ENCODE data around the gene FARP1. TPM values are rescaled to one million over a fixed set of nuclear protein-coding genes. Genes with fewer than 3 reads are reported as not detected.

FARP1 gene
- total and polyA plus RNA-seq, 2 of the 13 experiments (the other 11 are each of a cell fraction or from before 2014, with no cell fraction given), result 70.6 to 126 TPM

DNA sequence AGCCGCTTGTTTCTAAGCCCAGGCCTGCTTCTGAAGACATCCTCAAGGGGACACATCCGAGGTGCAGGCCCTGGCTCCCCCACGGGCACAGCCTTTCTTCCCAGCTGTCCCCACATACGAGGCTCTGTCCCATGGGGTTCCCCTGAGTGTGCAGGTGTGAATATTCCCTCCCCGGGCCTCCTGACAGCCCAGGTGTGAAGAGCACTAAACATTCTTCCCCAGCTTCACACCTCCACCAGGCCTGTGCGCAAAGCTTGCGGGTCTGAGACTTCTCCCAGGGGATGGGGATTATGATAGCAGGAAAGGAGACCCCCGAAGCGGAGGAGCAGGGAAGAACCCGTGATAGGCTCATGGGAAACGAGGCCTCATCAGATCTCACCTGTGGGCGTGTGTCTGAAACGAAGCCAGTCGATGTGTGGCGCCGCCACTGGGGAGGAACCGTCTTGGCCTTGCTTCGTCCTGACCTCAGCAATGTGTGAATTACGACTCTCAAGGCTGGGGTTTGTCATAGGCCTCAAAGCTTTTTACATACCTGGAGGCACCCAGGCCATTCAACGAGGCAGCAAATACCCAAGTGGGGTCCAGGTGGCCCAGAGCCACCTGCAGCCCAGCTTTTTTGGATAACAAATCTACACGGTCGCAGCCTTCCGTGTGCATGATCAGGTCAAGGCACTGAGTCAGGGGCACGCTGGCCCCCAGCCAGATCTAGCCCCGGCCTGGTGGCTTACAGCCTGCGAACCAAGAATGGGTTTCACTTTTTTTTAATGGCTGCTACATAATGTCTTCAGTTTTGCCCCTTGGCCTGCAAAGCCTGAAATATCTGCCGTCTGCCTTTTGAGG, 299.7 kb downstream of the FARP1 start (continued):
- TF ChIP-seq KMT2B (CRISPR knock-in tag; IDR thresholded peaks at IDR 0.05), result no peak
- no peak for TF ChIP-seq ZEB1 (IDR thresholded peaks at IDR 0.05; ENCODE audit: insufficient replicate concordance, low read depth)
- peak; percentile 49 for TF ChIP-seq AGO2 (optimal IDR thresholded peaks at IDR 0.05; ENCODE audit: low read depth, low read length)
- TF ChIP-seq, protein P1, sequence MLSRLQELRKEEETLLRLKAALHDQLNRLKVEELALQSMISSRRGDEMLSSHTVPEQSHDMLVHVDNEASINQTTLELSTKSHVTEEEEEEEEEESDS (CRISPR knock-in tag; IDR thresholded peaks at IDR 0.05; ENCODE audit: borderline replicate concordance), result no peak
- TF ChIP-seq, protein P2, sequence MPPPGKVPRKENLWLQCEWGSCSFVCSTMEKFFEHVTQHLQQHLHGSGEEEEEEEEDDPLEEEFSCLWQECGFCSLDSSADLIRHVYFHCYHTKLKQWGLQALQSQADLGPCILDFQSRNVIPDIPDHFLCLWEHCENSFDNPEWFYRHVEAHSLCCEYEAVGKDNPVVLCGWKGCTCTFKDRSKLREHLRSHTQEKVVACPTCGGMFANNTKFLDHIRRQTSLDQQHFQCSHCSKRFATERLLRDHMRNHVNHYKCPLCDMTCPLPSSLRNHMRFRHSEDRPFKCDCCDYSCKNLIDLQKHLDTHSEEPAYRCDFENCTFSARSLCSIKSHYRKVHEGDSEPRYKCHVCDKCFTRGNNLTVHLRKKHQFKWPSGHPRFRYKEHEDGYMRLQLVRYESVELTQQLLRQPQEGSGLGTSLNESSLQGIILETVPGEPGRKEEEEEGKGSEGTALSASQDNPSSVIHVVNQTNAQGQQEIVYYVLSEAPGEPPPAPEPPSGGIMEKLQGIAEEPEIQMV (CRISPR knock-in tag; IDR thresholded peaks at IDR 0.05; ENCODE audit: low read depth), result no peak
- TF ChIP-seq SETDB1 (CRISPR knock-in tag; IDR thresholded peaks at IDR 0.05; ENCODE audit: borderline replicate concordance), result no peak
- TF ChIP-seq ZNF562 (CRISPR knock-in tag; IDR thresholded peaks at IDR 0.05; ENCODE audit: borderline replicate concordance), result no peak
- TF ChIP-seq, protein P3, sequence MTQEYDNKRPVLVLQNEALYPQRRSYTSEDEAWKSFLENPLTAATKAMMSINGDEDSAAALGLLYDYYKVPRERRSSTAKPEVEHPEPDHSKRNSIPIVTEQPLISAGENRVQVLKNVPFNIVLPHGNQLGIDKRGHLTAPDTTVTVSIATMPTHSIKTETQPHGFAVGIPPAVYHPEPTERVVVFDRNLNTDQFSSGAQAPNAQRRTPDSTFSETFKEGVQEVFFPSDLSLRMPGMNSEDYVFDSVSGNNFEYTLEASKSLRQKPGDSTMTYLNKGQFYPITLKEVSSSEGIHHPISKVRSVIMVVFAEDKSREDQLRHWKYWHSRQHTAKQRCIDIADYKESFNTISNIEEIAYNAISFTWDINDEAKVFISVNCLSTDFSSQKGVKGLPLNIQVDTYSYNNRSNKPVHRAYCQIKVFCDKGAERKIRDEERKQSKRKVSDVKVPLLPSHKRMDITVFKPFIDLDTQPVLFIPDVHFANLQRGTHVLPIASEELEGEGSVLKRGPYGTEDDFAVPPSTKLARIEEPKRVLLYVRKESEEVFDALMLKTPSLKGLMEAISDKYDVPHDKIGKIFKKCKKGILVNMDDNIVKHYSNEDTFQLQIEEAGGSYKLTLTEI (CRISPR knock-in tag; conservative IDR thresholded peaks at IDR 0.05), result no peak
- TF ChIP-seq ZNF75D (CRISPR knock-in tag; IDR thresholded peaks at IDR 0.05; ENCODE audit: borderline replicate concordance), result no peak
- no peak for TF ChIP-seq ZNF766 (CRISPR knock-in tag; IDR thresholded peaks at IDR 0.05; ENCODE audit: borderline replicate concordance)

All from HepG2 (cell line).